Measurements from ENCODE around the gene GBX2.

DNA sequence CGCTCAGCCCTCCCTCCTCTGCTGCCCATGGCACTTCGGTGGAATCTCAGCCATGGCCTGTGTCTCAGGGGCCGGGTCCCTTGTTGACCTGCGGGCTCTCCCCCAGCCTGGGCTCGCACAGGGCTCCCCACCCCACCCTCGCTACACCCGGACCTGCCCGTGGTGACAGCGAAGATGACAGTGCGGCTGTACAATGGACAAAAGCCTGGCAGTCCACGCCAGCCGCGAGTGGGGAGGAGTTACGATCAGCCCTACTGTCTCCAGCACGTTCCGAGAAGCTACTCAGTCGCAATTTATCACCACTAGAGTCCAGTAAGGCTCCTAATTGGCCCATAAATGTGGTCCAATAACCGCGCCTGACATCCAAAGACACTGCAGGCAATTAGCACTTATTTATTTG, 31.6 kb downstream of the GBX2 start:
- TF ChIP-seq EZH2phosphoT487 (IDR thresholded peaks at IDR 0.05; ENCODE audit: borderline replicate concordance) (no peak), POLR2A (IDR thresholded peaks at IDR 0.05; ENCODE audit: borderline replicate concordance, extremely low read depth, insufficient read depth, insufficient read length) (no peak), SIN3A (IDR thresholded peaks at IDR 0.05; ENCODE audit: low read depth) (no peak), POLR2AphosphoS5 (IDR thresholded peaks at IDR 0.05; ENCODE audit: low read depth, low read length) (no peak), SRF (IDR thresholded peaks at IDR 0.05; ENCODE audit: low read depth) (no peak), CEBPB (IDR thresholded peaks at IDR 0.05; ENCODE audit: low read depth) (no peak), YY1 (IDR thresholded peaks at IDR 0.05; ENCODE audit: extremely low read depth, insufficient replicate concordance, low read depth, low read length) (no peak)
- TF ChIP-seq, protein P1, sequence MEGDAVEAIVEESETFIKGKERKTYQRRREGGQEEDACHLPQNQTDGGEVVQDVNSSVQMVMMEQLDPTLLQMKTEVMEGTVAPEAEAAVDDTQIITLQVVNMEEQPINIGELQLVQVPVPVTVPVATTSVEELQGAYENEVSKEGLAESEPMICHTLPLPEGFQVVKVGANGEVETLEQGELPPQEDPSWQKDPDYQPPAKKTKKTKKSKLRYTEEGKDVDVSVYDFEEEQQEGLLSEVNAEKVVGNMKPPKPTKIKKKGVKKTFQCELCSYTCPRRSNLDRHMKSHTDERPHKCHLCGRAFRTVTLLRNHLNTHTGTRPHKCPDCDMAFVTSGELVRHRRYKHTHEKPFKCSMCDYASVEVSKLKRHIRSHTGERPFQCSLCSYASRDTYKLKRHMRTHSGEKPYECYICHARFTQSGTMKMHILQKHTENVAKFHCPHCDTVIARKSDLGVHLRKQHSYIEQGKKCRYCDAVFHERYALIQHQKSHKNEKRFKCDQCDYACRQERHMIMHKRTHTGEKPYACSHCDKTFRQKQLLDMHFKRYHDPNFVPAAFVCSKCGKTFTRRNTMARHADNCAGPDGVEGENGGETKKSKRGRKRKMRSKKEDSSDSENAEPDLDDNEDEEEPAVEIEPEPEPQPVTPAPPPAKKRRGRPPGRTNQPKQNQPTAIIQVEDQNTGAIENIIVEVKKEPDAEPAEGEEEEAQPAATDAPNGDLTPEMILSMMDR (IDR thresholded peaks at IDR 0.05 in 2 of 3, conservative IDR thresholded peaks at IDR 0.05 in 1 of 3; ENCODE audit: borderline replicate concordance in 1 of 3, insufficient read depth in 1 of 3, low read depth in 2 of 3, low read length in 2 of 3): no peak
- TF ChIP-seq, protein P2, sequence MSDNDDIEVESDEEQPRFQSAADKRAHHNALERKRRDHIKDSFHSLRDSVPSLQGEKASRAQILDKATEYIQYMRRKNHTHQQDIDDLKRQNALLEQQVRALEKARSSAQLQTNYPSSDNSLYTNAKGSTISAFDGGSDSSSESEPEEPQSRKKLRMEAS (IDR thresholded peaks at IDR 0.05): no peak
- TF ChIP-seq, protein P3, sequence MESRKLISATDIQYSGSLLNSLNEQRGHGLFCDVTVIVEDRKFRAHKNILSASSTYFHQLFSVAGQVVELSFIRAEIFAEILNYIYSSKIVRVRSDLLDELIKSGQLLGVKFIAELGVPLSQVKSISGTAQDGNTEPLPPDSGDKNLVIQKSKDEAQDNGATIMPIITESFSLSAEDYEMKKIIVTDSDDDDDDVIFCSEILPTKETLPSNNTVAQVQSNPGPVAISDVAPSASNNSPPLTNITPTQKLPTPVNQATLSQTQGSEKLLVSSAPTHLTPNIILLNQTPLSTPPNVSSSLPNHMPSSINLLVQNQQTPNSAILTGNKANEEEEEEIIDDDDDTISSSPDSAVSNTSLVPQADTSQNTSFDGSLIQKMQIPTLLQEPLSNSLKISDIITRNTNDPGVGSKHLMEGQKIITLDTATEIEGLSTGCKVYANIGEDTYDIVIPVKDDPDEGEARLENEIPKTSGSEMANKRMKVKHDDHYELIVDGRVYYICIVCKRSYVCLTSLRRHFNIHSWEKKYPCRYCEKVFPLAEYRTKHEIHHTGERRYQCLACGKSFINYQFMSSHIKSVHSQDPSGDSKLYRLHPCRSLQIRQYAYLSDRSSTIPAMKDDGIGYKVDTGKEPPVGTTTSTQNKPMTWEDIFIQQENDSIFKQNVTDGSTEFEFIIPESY (IDR thresholded peaks at IDR 0.05; ENCODE audit: extremely low read depth, insufficient replicate concordance, low read length): no peak
